HK-2 (cell line): Measurements from ENCODE around the gene ZMYND15.

ENCODE experiments used
- DNase-seq: peaks from one replicate; pipeline ENCODE4 v3.0.0-alpha.2; 2018; ENCODE audit not compliant: unreplicated experiment

The ZMYND15 gene

GRCh38 chr17:4785311-4786105 is 45.9 kb downstream of the ZMYND15 start:
- no peak for DNase-seq

GRCh38 chr17:4786106-4786511 is 46.5 kb downstream of the ZMYND15 start, which contains the start of gene VMO1:
Gene VMO1 (minus strand): TSS chr17:4786364. CDS start chr17:4786352, 12 bp downstream.
- no peak for DNase-seq

- no peak for DNase-seq
Observed at GRCh38 chr17:4786516-4786915, 46.9 kb downstream of the ZMYND15 start.

- no peak for DNase-seq
Observed at GRCh38 chr17:4788159-4788806, 48.6 kb downstream of the ZMYND15 start.

- DNase-seq: peak; percentile 43
Observed at GRCh38 chr17:4788807-4789700, 49.4 kb downstream of the ZMYND15 start, which contains the start of gene GLTPD2. Gene GLTPD2 (plus strand): TSS chr17:4788964. CDS start chr17:4789012, 48 bp downstream.

GRCh38 chr17:4789701-4789950 is 50.0 kb downstream of the ZMYND15 start:
- no peak for DNase-seq

- DNase-seq: peak; percentile 88
Observed at GRCh38 chr17:4789951-4790704, 50.5 kb downstream of the ZMYND15 start.

GRCh38 chr17:4790705-4791088 is 51.1 kb downstream of the ZMYND15 start:
- no peak for DNase-seq

- DNase-seq: no peak
Observed at GRCh38 chr17:4795168-4795567, 55.5 kb downstream of the ZMYND15 start.
